Hypothalamus (tissue), 51 donors: ENCODE results near the gene ST7.
"Not testable (repeated sequence)": the region's sequence is repeated elsewhere in the genome, so short reads cannot be mapped to it uniquely, and the experiment has no call there.

Source experiments
- DNase-seq, 51 donors: peaks; one replicate each; lab custom pipeline; 2025; lab: John Stamatoyannopoulos, UW

Gene ST7

GRCh38 chr7:116949941-116950801, 3.1 kb upstream of the ST7 start:
- no peak for DNase-seq

DNA sequence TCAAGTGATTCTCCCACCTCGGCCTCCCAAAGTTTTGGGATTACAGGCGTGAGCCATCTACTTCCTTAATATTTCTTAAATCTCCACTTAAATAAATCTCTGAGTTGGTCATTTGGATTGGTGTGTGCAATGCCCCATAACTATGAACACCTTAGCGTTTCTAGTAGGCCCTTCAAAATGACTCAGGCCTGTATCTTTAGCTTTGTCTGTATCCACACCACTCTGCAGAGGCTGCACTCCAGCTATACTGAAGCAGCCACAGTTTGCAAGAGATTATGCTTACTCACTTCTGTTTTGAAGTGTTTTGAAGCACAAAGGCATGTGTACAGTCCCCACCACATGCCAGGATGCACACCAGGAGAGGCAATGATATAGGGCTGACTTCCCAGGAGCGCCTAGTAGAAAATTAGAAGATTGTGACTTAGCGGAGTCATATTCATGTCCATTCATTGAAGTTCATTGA, 2.4 kb upstream of the ST7 start:
- DNase-seq: no peak

GRCh38 chr7:116951366-116952292, 1.7 kb upstream of the ST7 start:
- DNase-seq: no peak

GRCh38 chr7:116952635-116953371, 498 bp upstream of the ST7 start:
- DNase-seq: peak in 29 of 51 donors; percentile 25 to 74 (median 44)

- peak in 47 of 51 donors; percentile 11 to 85 (median 53) for DNase-seq
These were observed 871 bp downstream of the ST7 start for GRCh38 chr7:116953906-116954838.

DNA sequence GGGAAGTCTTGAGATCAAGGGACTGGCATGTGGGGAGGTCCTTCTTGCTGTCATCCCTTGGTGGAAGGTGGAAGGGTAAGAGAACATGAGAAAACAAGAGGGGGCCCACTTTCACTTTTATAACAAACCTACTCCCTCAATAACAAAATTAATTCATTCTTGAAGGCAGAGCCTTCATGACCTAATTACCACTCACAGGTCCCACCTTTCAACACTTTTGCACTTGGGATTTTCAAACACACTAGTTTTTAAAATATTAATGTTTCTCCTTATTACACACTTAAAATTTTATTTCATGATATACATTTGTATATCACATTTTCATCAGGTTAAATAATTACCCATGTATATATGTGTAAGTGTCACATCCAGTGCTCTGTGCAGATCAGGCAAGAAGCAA, 2.0 kb downstream of the ST7 start:
- DNase-seq: no peak

DNA sequence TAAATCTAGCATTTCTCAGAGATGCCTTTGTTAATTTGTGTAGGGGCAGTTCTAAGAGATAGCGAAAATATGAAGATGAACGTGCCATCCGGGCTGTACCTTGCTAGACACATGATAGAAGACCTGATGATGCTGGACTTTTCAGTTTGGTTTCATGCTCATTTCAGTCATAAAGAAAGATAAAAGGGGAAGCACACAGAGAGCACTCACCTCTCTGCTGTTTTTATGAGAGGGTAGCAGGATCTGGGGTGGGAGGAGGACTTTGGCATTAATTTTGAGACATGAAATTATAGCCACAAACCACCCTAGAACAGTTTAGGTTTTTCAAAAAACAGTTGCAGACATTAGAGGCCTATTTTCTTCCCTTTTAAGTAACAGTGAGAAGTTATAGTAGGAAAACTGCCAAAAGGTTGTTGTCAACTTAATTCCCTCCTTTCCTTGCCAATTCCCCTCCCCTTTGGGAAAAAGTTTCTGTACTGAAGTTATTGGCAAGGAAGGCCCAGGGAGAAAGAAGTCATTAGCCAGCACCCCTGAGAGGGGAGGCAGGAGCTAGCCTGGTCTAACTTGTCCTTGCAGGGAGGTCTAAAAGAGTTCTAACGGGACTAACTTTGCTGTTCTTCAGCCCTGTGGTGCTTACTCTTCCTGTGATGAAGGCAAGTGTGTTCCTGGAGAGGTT, 2.6 kb downstream of the ST7 start:
- peak in 4 of 51 donors; percentile 5 to 16 (median 11) for DNase-seq

- no peak for DNase-seq
These were observed 3.1 kb downstream of the ST7 start for GRCh38 chr7:116956477-116956804.

DNA sequence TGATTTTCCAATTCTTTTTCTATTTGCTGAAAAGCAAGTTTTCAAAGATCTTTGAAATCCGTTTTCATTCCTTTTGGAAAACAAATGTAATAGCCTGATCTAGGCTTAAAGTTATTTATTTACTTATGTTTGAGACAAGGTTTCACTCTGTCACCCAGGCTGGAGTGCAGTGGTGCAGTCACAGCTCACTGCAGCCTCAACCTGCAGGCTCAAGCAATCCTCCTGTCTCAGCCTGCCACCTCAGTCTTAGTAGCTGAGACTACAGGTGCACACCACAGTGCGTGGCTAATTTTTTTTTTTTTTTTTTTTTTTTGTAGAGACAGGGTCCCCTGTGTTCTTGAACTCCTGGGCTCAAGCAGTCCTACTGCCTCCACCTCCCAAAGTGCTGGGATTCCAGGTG, 4.6 kb downstream of the ST7 start:
- DNase-seq: no peak

DNA sequence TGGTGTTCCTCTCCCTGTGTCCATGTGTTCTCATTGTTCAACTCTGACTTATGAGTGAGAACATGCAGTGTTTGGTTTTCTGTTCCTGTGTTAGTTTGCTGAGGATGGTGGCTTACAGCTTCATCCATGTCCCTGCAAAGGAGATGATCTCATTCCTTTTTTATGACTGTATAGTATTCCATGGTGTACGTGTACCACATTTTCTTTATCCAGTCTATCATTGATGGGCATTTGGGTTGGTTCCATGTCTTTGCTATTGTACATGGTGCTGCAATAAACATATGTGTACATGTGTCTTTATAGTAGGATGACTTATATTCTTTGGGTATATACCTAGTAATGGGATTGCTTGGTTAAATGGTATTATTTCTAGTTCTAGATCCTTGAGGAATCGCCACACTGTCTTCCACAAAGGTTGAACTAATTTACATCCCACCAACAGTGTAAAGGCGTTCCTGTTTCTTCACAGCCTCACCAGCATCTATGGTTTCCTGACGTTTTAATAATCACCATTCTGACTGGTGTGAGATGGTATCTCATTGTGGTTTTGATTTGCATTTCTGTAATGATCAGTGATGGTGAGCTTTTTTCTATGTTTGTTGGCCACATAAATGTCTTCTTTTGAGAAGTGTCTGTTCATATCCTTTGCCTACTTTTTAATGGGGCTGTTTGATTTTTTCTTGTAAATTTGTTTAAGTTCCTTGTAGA, 8.8 kb downstream of the ST7 start:
- DNase-seq: not testable (repeated sequence)

DNA sequence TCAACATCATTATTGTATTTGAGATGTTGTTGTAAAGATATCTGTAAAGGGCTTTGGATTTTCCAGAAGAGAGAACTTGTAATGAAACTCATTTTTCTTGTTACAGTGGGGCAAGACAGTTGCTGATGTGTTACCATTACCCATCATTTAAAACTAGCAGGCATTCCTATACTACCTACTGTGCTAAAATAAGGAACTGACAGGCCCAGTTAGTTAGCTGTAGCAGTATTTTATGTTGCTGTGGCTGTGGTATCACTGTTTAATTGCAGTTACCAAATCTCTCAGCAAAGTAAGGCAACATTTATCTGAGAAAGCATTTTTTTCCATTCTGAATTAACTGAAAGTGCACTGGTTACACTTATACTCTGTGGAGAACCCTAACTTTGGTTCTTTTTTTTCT, 9.9 kb downstream of the ST7 start:
- DNase-seq: no peak

GRCh38 chr7:116966601-116967000, 13.3 kb downstream of the ST7 start:
- peak in 1 of 51 donors; percentile 22 for DNase-seq

DNA sequence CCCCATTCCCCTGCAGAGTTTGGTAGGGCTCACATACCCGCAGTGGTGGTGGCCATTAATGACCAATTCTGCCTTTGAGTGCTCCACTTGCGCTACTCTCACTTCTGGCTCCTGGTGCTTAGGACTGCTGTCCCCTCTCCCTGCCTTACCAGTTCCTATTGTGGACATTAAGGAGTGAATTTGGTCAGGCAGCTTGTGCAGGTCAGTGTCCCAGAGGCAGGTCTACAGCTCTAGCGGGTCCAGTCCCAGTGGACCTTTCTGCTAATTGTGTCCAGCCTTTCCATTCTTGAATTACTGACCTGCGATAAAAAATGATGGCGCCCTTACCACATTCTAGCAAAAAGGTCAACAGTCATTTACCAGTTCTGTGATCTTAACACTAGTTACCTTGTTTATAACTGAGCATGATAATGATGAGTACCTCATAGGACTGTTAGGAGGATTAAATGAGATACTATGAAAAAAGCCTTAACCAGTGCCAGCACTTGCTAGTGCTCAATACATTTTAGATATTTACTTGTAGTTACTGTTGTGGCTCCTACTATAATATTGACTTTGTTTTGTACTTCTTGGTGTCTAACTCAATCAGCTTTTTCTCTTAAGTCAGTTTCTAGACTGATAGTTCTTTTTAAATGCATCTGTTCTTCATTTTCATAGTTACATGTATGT, 14.1 kb downstream of the ST7 start:
- no peak for DNase-seq

DNA sequence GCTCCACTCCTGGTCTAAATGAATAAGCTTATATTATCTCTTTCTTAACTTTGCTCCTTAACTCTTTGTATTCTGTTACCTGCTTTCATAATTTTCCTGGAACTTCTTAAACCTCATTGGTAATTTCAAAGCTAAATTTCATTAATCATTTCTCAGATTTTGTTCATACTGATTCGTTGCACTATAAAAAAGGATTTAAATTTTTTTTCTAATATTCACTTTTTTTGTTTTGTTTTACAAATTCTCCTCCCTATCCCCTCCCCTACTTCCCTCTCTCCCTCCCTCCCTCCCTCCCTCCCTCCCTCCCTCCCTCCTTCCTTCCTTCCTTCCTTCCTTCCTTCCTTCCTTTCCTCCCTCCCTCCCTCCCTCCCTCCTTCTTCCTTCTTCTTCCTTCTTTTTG, 14.7 kb downstream of the ST7 start:
- DNase-seq: no peak

DNA sequence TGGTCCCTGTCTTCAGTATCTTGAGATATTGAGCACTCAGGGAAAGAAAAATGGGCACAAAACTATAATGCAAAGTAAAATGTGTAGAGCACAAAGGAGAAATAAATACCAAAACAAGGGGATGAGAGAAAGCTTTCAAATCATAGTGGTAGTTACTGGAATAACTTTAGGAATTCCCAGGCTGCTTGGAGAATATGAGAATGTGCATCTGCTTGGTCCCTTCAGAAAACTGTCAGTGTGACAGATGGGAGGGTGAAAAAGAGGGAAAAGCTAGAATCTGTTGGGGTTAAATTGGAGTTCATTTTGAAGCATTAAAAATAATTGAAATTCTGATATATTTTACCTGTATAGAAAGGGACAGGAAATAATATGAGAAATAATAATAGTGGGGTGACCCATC, 15.3 kb downstream of the ST7 start:
- DNase-seq: no peak

- DNase-seq: no peak
These were observed 16.1 kb downstream of the ST7 start for GRCh38 chr7:116969371-116969902.

DNA sequence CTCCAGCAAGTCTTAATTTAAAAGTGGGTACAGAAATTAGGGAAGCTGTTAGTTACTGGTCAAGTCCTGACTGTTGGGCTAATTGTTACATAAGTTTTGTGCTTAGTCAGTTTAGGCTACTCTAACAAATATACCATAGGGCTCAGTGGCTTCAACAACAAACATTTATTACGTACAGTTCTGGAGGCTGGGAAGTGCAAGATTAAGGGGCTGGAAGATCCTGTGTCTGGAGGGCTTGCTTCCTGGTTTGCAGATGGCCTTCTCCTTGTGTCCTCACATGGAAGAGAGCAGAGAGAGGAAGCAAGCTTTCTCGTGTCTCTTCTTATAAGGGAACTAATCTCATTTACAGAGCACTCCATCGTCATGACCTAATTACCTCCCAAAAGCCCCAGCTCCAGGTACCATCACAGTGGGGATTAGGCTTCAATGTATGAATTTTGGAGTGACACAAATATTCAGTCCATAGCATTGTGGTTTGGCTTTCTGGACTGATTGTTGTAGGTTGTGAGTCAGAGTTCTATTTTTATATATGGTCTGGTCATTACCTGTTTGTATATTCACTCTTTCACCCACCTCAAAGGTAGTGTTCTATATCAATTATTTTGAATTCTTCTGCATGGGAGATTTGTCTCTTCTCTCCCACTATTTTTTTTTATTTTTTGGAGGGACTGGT, 17.1 kb downstream of the ST7 start:
- DNase-seq: no peak
